SK-N-SH (cell line): Measurements from ENCODE around the gene TRPM1. TPM values are rescaled to one million over a fixed set of nuclear protein-coding genes. Genes with fewer than 3 reads are reported as not detected.

Experiments used
- CTCF ChIA-PET: fragments of 300-600, 350-600 bp; formaldehyde crosslinking; extraction: SDS; loops from one replicate; lab custom pipeline; 2021; lab: Yijun Ruan, JAX
- POLR2A ChIA-PET: fragments of 350-600 bp; sonication (Branson Sonifier 250); formaldehyde crosslinking; extraction: SDS; loops from one replicate; lab custom pipeline; 2020; ENCODE audit warnings: antibody characterized with exemption, inconsistent platforms; lab: Yijun Ruan, JAX
- DNase-seq: peaks from one replicate; pipeline ENCODE4 v3.0.0; 2012
- H2AFZ ChIP-seq: fragments of 200-600 bp; sonication (generic); 2 replicates; pipeline ENCODE4 v1.8.1; 2016; ENCODE audit warnings: antibody characterized with exemption, mild to moderate bottlenecking, low read depth
- H3F3A ChIP-seq: fragments of 200-600 bp; sonication (generic); replicated peaks from 2 replicates; pipeline ENCODE3; 2016; ENCODE audit warnings: antibody characterized with exemption, mild to moderate bottlenecking; ENCODE audit not compliant: insufficient read depth
- H3K27ac ChIP-seq, 2 experiments: fragments of 200-500 bp in 1 of 2; fragments of 200-600 bp in 1 of 2; sonication (Bioruptor generic) in 1 of 2; sonication (generic), shearing (Covaris generic) in 1 of 2; 2 replicates each; pipeline versions ENCODE4 v1.5.1 to v1.6.1; 2014 to 2016; ENCODE audit warnings: low read depth in 2 of 2, inconsistent platforms in 1 of 2, low read length in 1 of 2, mild to moderate bottlenecking in 1 of 2, mixed read lengths in 1 of 2
- H3K27me3 ChIP-seq: fragments of 200-600 bp; sonication (generic), shearing (Covaris generic); 2 replicates; pipeline ENCODE4 v1.6.1; 2016; ENCODE audit warnings: mixed run types; ENCODE audit not compliant: insufficient read depth
- H3K36me3 ChIP-seq, 2 experiments: fragments of 200-500 bp in 1 of 2; fragments of 200-600 bp in 1 of 2; sonication (Bioruptor generic) in 1 of 2; sonication (generic) in 1 of 2; replicated peaks in 1 of 2; 2 replicates each; pipeline versions ENCODE3 to v1.5.1; 2014 to 2016; ENCODE audit warnings: low read length in 1 of 2, mild to moderate bottlenecking in 1 of 2; ENCODE audit not compliant: insufficient read depth in 2 of 2, control insufficient read depth in 1 of 2
- H3K4me1 ChIP-seq, 2 experiments: fragments of 200-500 bp in 1 of 2; fragments of 200-600 bp in 1 of 2; sonication (Bioruptor generic) in 1 of 2; sonication (generic), shearing (Covaris generic) in 1 of 2; 2 replicates each; pipeline versions ENCODE4 v1.5.1 to v1.6.1; 2014 to 2016; ENCODE audit warnings: low read depth in 1 of 2, low read length in 1 of 2, mixed run types in 1 of 2; ENCODE audit not compliant: insufficient read depth in 2 of 2, control insufficient read depth in 1 of 2
- H3K4me2 ChIP-seq: fragments of 200-600 bp; sonication (generic), shearing (Covaris generic); 2 replicates; pipeline ENCODE4 v1.6.1; 2017; ENCODE audit warnings: mixed run types
- H3K4me3 ChIP-seq, 2 experiments: fragments of 200-500 bp in 1 of 2; fragments of 200-600 bp in 1 of 2; sonication (Bioruptor generic) in 1 of 2; sonication (generic), shearing (Covaris generic) in 1 of 2; 2 replicates each; pipeline versions ENCODE4 v1.5.1 to v1.8.1; 2014 to 2016; ENCODE audit warnings: low read depth in 2 of 2, inconsistent platforms in 1 of 2, low read length in 1 of 2, mild to moderate bottlenecking in 1 of 2, mixed read lengths in 1 of 2, moderate library complexity in 1 of 2
- H3K79me2 ChIP-seq: fragments of 200-600 bp; sonication (generic); 2 replicates; pipeline ENCODE4 v1.8.1; 2017; ENCODE audit warnings: mild to moderate bottlenecking; ENCODE audit not compliant: insufficient read depth
- H3K9ac ChIP-seq: fragments of 200-600 bp; sonication (generic); 2 replicates; pipeline ENCODE4 v1.6.1; 2017; ENCODE audit warnings: mixed run types
- H3K9me2 ChIP-seq: fragments of 200-600 bp; sonication (generic); 2 replicates; pipeline ENCODE4 v1.6.1; 2017; ENCODE audit warnings: mixed run types
- H3K9me3 ChIP-seq: fragments of 200-600 bp; sonication (generic); 2 replicates; pipeline ENCODE4 v1.6.1; 2017; ENCODE audit warnings: mixed run types, mild to moderate bottlenecking, moderate library complexity
- H4K20me1 ChIP-seq: fragments of 200-600 bp; sonication (generic); 2 replicates; pipeline ENCODE4 v1.6.1; 2017; ENCODE audit warnings: mild to moderate bottlenecking, mixed run types; ENCODE audit not compliant: insufficient read depth
- CHD2 ChIP-seq: fragments of 150-350 bp; IDR thresholded peaks from 2 replicates; pipeline ENCODE4 v1.6.1; 2018; ENCODE audit warnings: low read length; ENCODE audit not compliant: partially characterized antibody
- ELF1 ChIP-seq: IDR thresholded peaks from 2 replicates; pipeline ENCODE4 v1.4.0; 2012
- EP300 ChIP-seq, 2 experiments: IDR thresholded peaks; 2 replicates each; pipeline versions ENCODE4 v1.4.0 to v1.6.1; 2012; ENCODE audit warnings: borderline replicate concordance in 1 of 2, low read depth in 1 of 2, low read length in 1 of 2
- FOXJ3 ChIP-seq: sonication (generic); formaldehyde crosslinking; IDR thresholded peaks from 2 replicates; pipeline ENCODE4 v1.5.1; 2020; ENCODE audit warnings: mild to moderate bottlenecking, missing genetic modification reagents
- GABPA ChIP-seq: IDR thresholded peaks from 2 replicates; pipeline ENCODE4 v1.4.0; 2012; ENCODE audit warnings: low read depth, mild to moderate bottlenecking
- MXI1 ChIP-seq: IDR thresholded peaks from 2 replicates; pipeline ENCODE4 v1.6.1; 2012; ENCODE audit warnings: mild to moderate bottlenecking, low read depth, low read length, improper control_type of control experiment
- NRF1 ChIP-seq: IDR thresholded peaks from 2 replicates; pipeline ENCODE4 v1.6.1; 2012; ENCODE audit warnings: low read depth, mild to moderate bottlenecking, low read length
- REST ChIP-seq: IDR thresholded peaks from 2 replicates; pipeline ENCODE4 v1.6.1; 2012; ENCODE audit warnings: mild to moderate bottlenecking, low read depth, low read length, moderate library complexity
- SMC3 ChIP-seq: IDR thresholded peaks from 2 replicates; pipeline ENCODE4 v1.6.1; 2012; ENCODE audit warnings: low read depth, low read length, improper control_type of control experiment
- TAF1 ChIP-seq: IDR thresholded peaks from 2 replicates; pipeline ENCODE4 v1.6.1; 2012; ENCODE audit warnings: low read depth, mild to moderate bottlenecking, low read length, moderate library complexity, borderline replicate concordance
- USF1 ChIP-seq: IDR thresholded peaks from 2 replicates; pipeline ENCODE4 v1.4.0; 2012; ENCODE audit warnings: low read depth, borderline replicate concordance
- WGBS: methylation state at CpG from one replicate; pipeline ENCODE4 v1.1.6; 2017; ENCODE audit warnings: low lambda C conversion rate; 5-methylcytosine and 5-hydroxymethylcytosine counted together
- polyA plus RNA-seq, 3 experiments: library from polyadenylated mRNA; depleted of rRNA; stranded (reverse); fragments of >200 nt; gene quantifications; 2 replicates each; pipeline ENCODE4 v1.2.3, GENCODE V29; 2012
- TF ChIP-seq, protein P1 (sequence below): fragments of 150-350 bp; IDR thresholded peaks from 2 replicates; pipeline ENCODE4 v1.6.1; 2017; ENCODE audit warnings: antibody characterized with exemption, low read length, low read depth, borderline replicate concordance

TRPM1 gene
- polyA plus RNA-seq, 1 of the 3 experiments (the other 2 are of a cell fraction), result not detected

- TF ChIP-seq NRF1 (no peak), ELF1 (no peak)
These were observed 49.3 kb upstream of the TRPM1 start (continued) for GRCh38 chr15:31150732-31151231.

DNA sequence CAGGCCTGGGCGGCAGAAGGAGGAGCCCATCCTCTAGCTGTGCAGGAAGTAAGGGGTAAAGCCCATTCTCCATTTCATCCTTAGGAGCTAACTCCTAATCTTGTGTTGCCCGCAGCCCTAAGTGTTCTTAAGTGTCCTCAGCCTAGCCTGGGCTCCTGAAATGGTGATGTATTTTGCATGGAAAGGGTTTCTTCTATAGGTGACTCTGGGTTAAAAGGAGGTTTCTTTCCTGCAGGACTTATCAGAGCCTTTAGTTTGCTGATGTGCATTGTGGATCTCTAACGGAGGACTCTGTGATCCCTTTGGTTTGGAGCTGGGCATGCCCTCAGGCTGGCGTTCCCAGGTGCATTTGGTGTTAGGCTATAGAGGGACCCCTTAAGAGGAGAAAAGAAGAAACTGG, 48.5 kb upstream of the TRPM1 start:
- no peaks in the 10 kb centered on the region for H3K36me3 ChIP-seq
- CTCF ChIA-PET, result no interaction called here
- H3K9ac ChIP-seq, result no peak overlapping the region
- TF ChIP-seq USF1 (no peak), GABPA (no peak), MXI1 (no peak), EP300 (IDR thresholded peaks at IDR 0.05; ENCODE audit: borderline replicate concordance in 1 of 2, low read depth in 1 of 2, low read length in 1 of 2) (no peak), FOXJ3 (no peak), REST (no peak), CHD2 (no peak), TAF1 (no peak), SMC3 (no peak)
- TF ChIP-seq, protein P1, sequence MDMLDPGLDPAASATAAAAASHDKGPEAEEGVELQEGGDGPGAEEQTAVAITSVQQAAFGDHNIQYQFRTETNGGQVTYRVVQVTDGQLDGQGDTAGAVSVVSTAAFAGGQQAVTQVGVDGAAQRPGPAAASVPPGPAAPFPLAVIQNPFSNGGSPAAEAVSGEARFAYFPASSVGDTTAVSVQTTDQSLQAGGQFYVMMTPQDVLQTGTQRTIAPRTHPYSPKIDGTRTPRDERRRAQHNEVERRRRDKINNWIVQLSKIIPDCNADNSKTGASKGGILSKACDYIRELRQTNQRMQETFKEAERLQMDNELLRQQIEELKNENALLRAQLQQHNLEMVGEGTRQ, result no peak
- TF ChIP-seq, all 33 proteins: peak for 0
- Histone ChIP-seq H3K9me2 (no peaks in the 10 kb centered on the region), H3F3A (no peaks in the 10 kb centered on the region), H3K27ac (no peak overlapping the region), H3K9me3 (no peaks in the 10 kb centered on the region), H3K4me3 (no peak overlapping the region), H3K4me2 (no peak overlapping the region), H3K79me2 (no peaks in the 10 kb centered on the region), H4K20me1 (no peaks in the 10 kb centered on the region), H2AFZ (no peak overlapping the region), H3K27me3 (no peaks in the 10 kb centered on the region; the same call in 1 of the 2 replicates), H3K4me1 (peaks cover 0 to 5% of the 10 kb centered on the region in 2 experiments; a peak in 1 of 4 replicates)
- POLR2A ChIA-PET, result no interaction called here
- 65% methylated on average over 4 of the region's 4 CpGs for WGBS
- no peak for DNase-seq
